Measurements from ENCODE around the gene IDH3A. TPM values are rescaled to one million over a fixed set of nuclear protein-coding genes. Genes with fewer than 3 reads are reported as not detected.

Gene IDH3A
- total and polyA plus RNA-seq, 9 of the 15 experiments (the other 6 are each of a cell fraction or from before 2014, with no cell fraction given), result 37.4 to 249 (median 107) TPM

GRCh38 chr15:78148392-78149067 is 632 bp upstream of the IDH3A start (continued):
- TF ChIP-seq HES1 (IDR thresholded peaks at IDR 0.05; ENCODE audit: low read depth) (no peak), HLTF (IDR thresholded peaks at IDR 0.05) (0 out of 2 replicates have a peak, but pooled peaks have one; percentile 24), PHTF2 (CRISPR knock-in tag; IDR thresholded peaks at IDR 0.05) (no peak), YY1 (IDR thresholded peaks at IDR 0.05; ENCODE audit: borderline replicate concordance in 1 of 3, control insufficient read depth in 1 of 3, extremely low read depth in 1 of 3, insufficient read depth in 3 of 3, insufficient read length in 1 of 3, insufficient replicate concordance in 2 of 3, low read depth in 1 of 3, low read length in 2 of 3) (no peak), CBX1 (IDR thresholded peaks at IDR 0.05; ENCODE audit: low read depth) (no peak), ARNT (IDR thresholded peaks at IDR 0.05) (peak in 1 of 2 experiments; percentile 64; a peak in 1 of 4 replicates), HBP1 (CRISPR knock-in tag; IDR thresholded peaks at IDR 0.05) (0 out of 2 replicates have a peak, but pooled peaks have one; percentile 40), CEBPG (CRISPR knock-in tag; IDR thresholded peaks at IDR 0.05) (no peak), CEBPG (tag; conservative IDR thresholded peaks at IDR 0.05 in 1 of 2, IDR thresholded peaks at IDR 0.05 in 1 of 2) (peak in 1 of 2 experiments; percentile 22; a peak in 1 of 4 replicates), MIER1 (IDR thresholded peaks at IDR 0.05; ENCODE audit: low read depth) (peak; percentile 27; the same call in 1 of the 2 replicates), POLR3A (IDR thresholded peaks at IDR 0.05; ENCODE audit: borderline replicate concordance, extremely low read depth, insufficient read depth, insufficient read length) (no peak), ZNF23 (CRISPR knock-in tag; IDR thresholded peaks at IDR 0.05) (no peak), XRCC4 (IDR thresholded peaks at IDR 0.05; ENCODE audit: extremely low read depth, insufficient read depth, insufficient read length) (no peak), POLR2A (conservative IDR thresholded peaks at IDR 0.05) (no peak), SMARCE1 (IDR thresholded peaks at IDR 0.05) (peak; percentile 39; the same call in 1 of the 2 replicates), ATF6 (CRISPR knock-in tag; IDR thresholded peaks at IDR 0.05) (0 out of 2 replicates have a peak, but pooled peaks have one; percentile 35), CEBPB (tag; IDR thresholded peaks at IDR 0.05) (peak; percentile 71), DLX4 (CRISPR knock-in tag; IDR thresholded peaks at IDR 0.05) (no peak), BRD9 (IDR thresholded peaks at IDR 0.05; ENCODE audit: low read depth, partially characterized antibody) (peak; percentile 51)
